AG09309 (cell line): ENCODE data around the gene SHROOM3.

Experiments used
- DNase-seq: peaks from one replicate; pipeline ENCODE4 v3.0.0-alpha.2; 2010; ENCODE audit warnings: low read depth
- H3K4me3 ChIP-seq: 2 replicates; pipeline ENCODE4 v1.5.1; 2011; ENCODE audit warnings: mild to moderate bottlenecking, low read depth, low read length, moderate library complexity; ENCODE audit not compliant: control insufficient read depth
- TF ChIP-seq, protein P1 (sequence below): IDR thresholded peaks from 2 replicates; pipeline ENCODE4 v1.5.1; 2011; ENCODE audit warnings: mild to moderate bottlenecking, low read depth, low read length, inconsistent platforms; ENCODE audit not compliant: insufficient read depth, control insufficient read depth; ENCODE audit errors: missing control alignments

The SHROOM3 gene

GRCh38 chr4:76758996-76759395 is 324.0 kb downstream of the SHROOM3 start:
- TF ChIP-seq, protein P1, sequence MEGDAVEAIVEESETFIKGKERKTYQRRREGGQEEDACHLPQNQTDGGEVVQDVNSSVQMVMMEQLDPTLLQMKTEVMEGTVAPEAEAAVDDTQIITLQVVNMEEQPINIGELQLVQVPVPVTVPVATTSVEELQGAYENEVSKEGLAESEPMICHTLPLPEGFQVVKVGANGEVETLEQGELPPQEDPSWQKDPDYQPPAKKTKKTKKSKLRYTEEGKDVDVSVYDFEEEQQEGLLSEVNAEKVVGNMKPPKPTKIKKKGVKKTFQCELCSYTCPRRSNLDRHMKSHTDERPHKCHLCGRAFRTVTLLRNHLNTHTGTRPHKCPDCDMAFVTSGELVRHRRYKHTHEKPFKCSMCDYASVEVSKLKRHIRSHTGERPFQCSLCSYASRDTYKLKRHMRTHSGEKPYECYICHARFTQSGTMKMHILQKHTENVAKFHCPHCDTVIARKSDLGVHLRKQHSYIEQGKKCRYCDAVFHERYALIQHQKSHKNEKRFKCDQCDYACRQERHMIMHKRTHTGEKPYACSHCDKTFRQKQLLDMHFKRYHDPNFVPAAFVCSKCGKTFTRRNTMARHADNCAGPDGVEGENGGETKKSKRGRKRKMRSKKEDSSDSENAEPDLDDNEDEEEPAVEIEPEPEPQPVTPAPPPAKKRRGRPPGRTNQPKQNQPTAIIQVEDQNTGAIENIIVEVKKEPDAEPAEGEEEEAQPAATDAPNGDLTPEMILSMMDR: no peak
- no peak for DNase-seq
- no peak overlapping the region for H3K4me3 ChIP-seq

GRCh38 chr4:76760193-76760592 is 325.2 kb downstream of the SHROOM3 start:
- no peak for DNase-seq
- TF ChIP-seq, protein P1: no peak
- no peak overlapping the region for H3K4me3 ChIP-seq

DNA sequence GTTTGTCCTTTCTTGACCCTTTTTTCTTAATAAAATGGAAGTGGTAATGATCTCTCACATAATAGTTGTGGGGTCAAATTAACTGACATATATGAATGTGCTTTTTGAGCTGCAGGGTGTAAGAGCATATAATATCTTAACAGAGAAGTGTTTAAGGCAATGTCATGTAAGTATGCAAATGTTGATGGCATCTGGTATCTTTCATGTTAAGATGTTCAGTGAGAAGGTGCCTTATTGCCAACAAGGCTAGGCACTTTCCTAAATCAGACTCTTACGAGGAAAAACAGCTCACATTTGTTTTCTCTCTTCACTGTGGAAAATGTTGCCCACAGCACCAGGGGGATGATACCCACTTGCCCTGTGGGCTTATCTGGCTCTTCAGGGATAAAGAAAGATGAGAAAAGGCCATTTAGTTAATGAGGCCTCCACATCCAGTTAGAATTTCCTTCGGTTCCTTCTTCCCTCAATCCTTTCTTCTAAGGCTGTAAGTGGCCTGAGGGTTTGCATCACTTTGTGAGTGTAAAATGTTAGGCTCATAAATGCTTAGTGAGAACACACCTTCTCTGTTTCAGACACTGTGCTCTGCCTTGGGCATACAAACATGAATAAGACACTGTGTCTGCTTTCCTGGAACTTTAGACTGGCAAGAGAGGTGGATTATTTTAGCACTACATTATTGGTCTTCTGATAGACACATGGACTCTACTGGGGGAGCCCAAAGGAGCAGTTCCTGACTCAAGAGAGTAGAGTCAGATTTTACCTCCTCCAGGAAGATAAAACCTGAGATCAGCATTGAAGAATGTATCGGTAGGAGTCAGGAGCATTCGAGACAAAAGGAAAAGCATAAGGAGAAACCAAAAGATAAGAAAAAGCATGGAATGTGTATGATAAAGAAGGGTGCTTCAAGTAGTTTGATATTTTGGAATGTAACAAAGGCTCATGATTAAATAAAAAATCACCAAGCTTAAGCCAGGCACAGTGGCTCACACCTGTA is 327.4 kb downstream of the SHROOM3 start:
- DNase-seq: no peak
- TF ChIP-seq, protein P1: no peak
- H3K4me3 ChIP-seq: no peak overlapping the region

DNA sequence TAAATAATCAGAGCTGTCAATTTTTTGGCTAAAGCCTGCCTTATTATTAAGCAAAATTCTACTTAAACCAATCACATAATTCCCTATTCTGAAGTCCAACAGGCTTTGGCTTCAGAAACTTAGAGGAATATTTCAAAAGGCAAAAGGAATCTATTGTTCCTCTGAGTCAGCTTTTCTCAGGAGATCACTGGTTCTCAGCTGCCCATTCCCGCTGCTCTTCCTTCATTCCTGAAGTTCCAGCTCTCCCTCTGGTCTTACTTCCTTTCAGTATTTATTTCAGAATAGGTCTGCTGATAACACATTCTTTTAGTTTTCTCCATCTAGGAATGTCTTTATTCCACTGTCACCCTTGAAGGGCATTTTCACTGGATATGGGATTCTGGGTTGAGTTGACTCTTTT is 329.2 kb downstream of the SHROOM3 start:
- TF ChIP-seq, protein P1: no peak
- no peak for DNase-seq
- no peak overlapping the region for H3K4me3 ChIP-seq

DNA sequence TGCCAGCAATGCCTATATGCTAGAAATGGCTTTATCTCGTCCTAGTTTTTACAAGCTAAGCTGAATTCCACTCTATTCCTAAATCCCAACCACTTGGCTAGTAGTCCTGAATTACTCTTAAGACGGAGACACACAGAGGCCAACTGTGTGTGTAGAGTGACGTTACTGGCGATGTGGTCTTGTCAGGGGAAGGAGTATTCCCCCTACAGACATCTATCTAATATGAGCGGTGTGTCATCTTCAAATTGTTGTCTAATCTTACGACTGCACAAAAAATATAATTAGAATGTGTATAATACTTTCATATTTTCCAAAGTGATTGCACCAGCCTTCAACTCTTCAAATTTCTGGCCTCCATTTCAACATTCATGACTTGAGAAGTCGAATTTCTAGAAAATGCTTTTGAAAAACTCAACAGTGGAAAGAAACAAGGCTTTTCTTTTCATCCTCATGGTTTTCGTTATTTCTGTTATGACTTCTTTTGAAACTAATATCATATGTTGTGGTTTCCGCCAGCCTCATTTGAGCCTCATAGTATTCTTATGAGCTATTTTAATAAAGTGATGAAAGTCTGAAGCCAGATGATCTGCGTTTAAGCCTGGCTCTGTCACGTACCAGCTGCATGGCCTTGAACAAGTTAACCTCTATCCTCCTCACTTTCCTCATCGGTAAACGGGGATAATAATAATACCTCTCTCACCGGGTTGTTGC is 330.6 kb downstream of the SHROOM3 start:
- TF ChIP-seq, protein P1: no peak
- H3K4me3 ChIP-seq: no peak overlapping the region
- no peak for DNase-seq

GRCh38 chr4:76767983-76768382 is 333.0 kb downstream of the SHROOM3 start:
- H3K4me3 ChIP-seq: no peak overlapping the region

More at GRCh38 chr4:76767983-76768382, 333.0 kb downstream of the SHROOM3 start:
- TF ChIP-seq, protein P1: no peak
- no peak for DNase-seq
